HepG2 (cell line): ENCODE measurements around the gene EVPLL. TPM values are rescaled to one million over a fixed set of nuclear protein-coding genes. Genes with fewer than 3 reads are reported as not detected.
A peak's percentile ranks its signal among the peaks of the same experiment; 100 is the strongest.
"Not testable (repeated sequence)": the region's sequence is repeated elsewhere in the genome, so short reads cannot be mapped to it uniquely, and the experiment has no call there.

Experiments
- ATAC-seq: fragments of 200-7000 bp; cut with Tn5 transposase; 3 replicates; pipeline ENCODE4 v1.9.1; 2020; ENCODE audit warnings: mild to moderate bottlenecking, moderate library complexity
- BruUV-seq: library from RNA; stranded (reverse); fragments of 400-500 nt; replicated peaks from 2 replicates; lab custom pipeline; 2021; lab: Mats Ljungman, UMichigan
- CTCF ChIA-PET: fragments of 300-600 bp; formaldehyde crosslinking; extraction: SDS; loops from one replicate; lab custom pipeline; 2021; ENCODE audit warnings: low total read pairs, inconsistent platforms, low intra/inter-chr PET ratio; lab: Yijun Ruan, JAX
- POLR2A ChIA-PET: fragments of 350-600 bp; sonication (Branson Sonifier 250); formaldehyde crosslinking; loops from one replicate; lab custom pipeline; 2020; ENCODE audit warnings: antibody characterized with exemption, inconsistent platforms; lab: Yijun Ruan, JAX
- DNase-seq: peaks from one replicate; pipeline ENCODE4 v3.0.0-alpha.2; 2015; ENCODE audit warnings: low spot score
- FAIRE-seq: peaks from 3 replicates; lab custom pipeline; 2011; peaks lifted over from hg19 to GRCh38; lab: Jason Lieb, UNC
- H2AFZ ChIP-seq: one replicate; pipeline ENCODE4 v1.6.1; 2011; ENCODE audit warnings: low read length, inconsistent platforms
- H3K27ac ChIP-seq: fragments of 300-600 bp; 3 replicates; pipeline ENCODE4 v1.8.0; 2011; ENCODE audit warnings: mixed run types, mild to moderate bottlenecking, mixed read lengths, low read length, inconsistent platforms; ENCODE audit not compliant: insufficient read depth; ENCODE audit errors: extremely low read length
- H3K27me3 ChIP-seq, 2 experiments: fragments of 200-600 bp in 1 of 2; 2 replicates in 1 of 2; 3 replicates in 1 of 2; pipeline versions ENCODE4 v1.6.0 to v1.8.0; 2011; ENCODE audit warnings: low read length in 2 of 2, mild to moderate bottlenecking in 2 of 2, moderate library complexity in 2 of 2, inconsistent platforms in 1 of 2; ENCODE audit not compliant: insufficient read depth in 2 of 2, control insufficient read depth in 1 of 2
- H3K36me3 ChIP-seq, 2 experiments: fragments of 200-600 bp in 1 of 2; replicated peaks in 1 of 2; 2 replicates in 1 of 2; 3 replicates in 1 of 2; pipeline versions ENCODE4 v1.5.1 to v1.8.0; 2011; ENCODE audit warnings: low read length in 2 of 2, inconsistent platforms in 1 of 2; ENCODE audit not compliant: insufficient read depth in 2 of 2, control insufficient read depth in 1 of 2
- H3K4me1 ChIP-seq: 2 replicates; pipeline ENCODE4 v1.5.1; 2012; ENCODE audit warnings: low read length, inconsistent platforms; ENCODE audit not compliant: insufficient read depth
- H3K4me2 ChIP-seq: 2 replicates; pipeline ENCODE4 v1.6.0; 2011; ENCODE audit warnings: low read depth, low read length, inconsistent platforms
- H3K4me3 ChIP-seq, 3 experiments: fragments of 200-600 bp in 1 of 3; sonication (generic), shearing (Covaris generic) in 1 of 3; replicated peaks in 1 of 3; 2 replicates each; pipeline ENCODE4 v1.5.1; 2011 to 2016; ENCODE audit warnings: low read length in 3 of 3, inconsistent platforms in 2 of 3, low read depth in 2 of 3, mild to moderate bottlenecking in 2 of 3, control low read depth in 1 of 3, mixed read lengths in 1 of 3; ENCODE audit not compliant: insufficient read depth in 1 of 3
- H3K79me2 ChIP-seq: one replicate; pipeline ENCODE4 v1.6.1; 2011; ENCODE audit warnings: low read length, inconsistent platforms; ENCODE audit not compliant: insufficient read depth
- H3K9ac ChIP-seq: 2 replicates; pipeline ENCODE4 v1.6.0; 2011; ENCODE audit warnings: mild to moderate bottlenecking, low read depth, low read length, inconsistent platforms; ENCODE audit not compliant: insufficient read depth
- H3K9me3 ChIP-seq: 2 replicates; pipeline ENCODE4 v1.5.1; 2012; ENCODE audit warnings: mild to moderate bottlenecking, low read length
- H4K20me1 ChIP-seq: 2 replicates; pipeline ENCODE4 v1.6.0; 2011; ENCODE audit warnings: inconsistent platforms, mild to moderate bottlenecking, low read length, moderate library complexity; ENCODE audit not compliant: insufficient read depth
- HDAC2 ChIP-seq: sonication (generic); formaldehyde crosslinking; IDR thresholded peaks from 2 replicates; pipeline ENCODE4 v1.4.0; 2020; ENCODE audit warnings: missing genetic modification reagents
- KLF11 ChIP-seq: IDR thresholded peaks from 2 replicates; pipeline ENCODE4 v1.6.1; 2016; ENCODE audit warnings: missing compliant biosample characterization
- ZNF10 ChIP-seq: sonication (generic); formaldehyde crosslinking; IDR thresholded peaks from 2 replicates; pipeline ENCODE4 v1.4.0; 2020; ENCODE audit warnings: mild to moderate bottlenecking, low read depth, missing genetic modification reagents, borderline replicate concordance
- ZNF34 ChIP-seq: sonication (generic); formaldehyde crosslinking; IDR thresholded peaks from 2 replicates; pipeline ENCODE4 v1.4.0; 2020; ENCODE audit warnings: mild to moderate bottlenecking, missing genetic modification reagents, borderline replicate concordance
- ZNF460 ChIP-seq: sonication (generic); formaldehyde crosslinking; IDR thresholded peaks from 2 replicates; pipeline ENCODE4 v1.5.1; 2020; ENCODE audit warnings: missing genetic modification reagents, mild to moderate bottlenecking, borderline replicate concordance
- WGBS: methylation state at CpG from one replicate; pipeline ENCODE4 v1.1.6; 2017; ENCODE audit warnings: low lambda C conversion rate; 5-methylcytosine and 5-hydroxymethylcytosine counted together
- in situ Hi-C: cut with HindIII; loops from 2 replicates; pipeline ENCODE4 v1.10.0; 2017; ENCODE audit warnings: low pct_unique_long_range_greater_than_20kb; ENCODE audit not compliant: extremely low pct_ligation_motif_present
- intact Hi-C: fragments of 100-400 bp; cut with micrococcal nuclease; formaldehyde crosslinking; loops from one replicate; pipeline ENCODE4 v1.10.0; 2022; ENCODE audit not compliant: unreplicated experiment
- polyA plus RNA-seq, 8 experiments: library from polyadenylated mRNA; depleted of rRNA in 3 of 8; stranded (reverse) in 7 of 8; unstranded in 1 of 8; fragments of >200 nt; fragmentation: Illumina TruSeq in 4 of 8; extraction: Trizol in 4 of 8; gene quantifications; 2 replicates each; pipeline versions ENCODE4 v1.2.1 to v1.2.3, GENCODE V29; 2011 to 2016; ENCODE audit warnings: low read depth in 4 of 8, missing spikeins in 1 of 8, mixed read lengths in 1 of 8; ENCODE audit not compliant: insufficient read depth in 1 of 8
- total RNA-seq, 5 experiments: library from RNA; depleted of rRNA; stranded (reverse); fragments of >200 nt; fragmentation: Illumina TruSeq; extraction: Trizol; gene quantifications; 2 replicates each; pipeline ENCODE4 v1.2.3, GENCODE V29; 2016; ENCODE audit warnings: low read depth in 1 of 5

EVPLL gene
- total and polyA plus RNA-seq, 2 of the 13 experiments (the other 11 are each of a cell fraction or from before 2014, with no cell fraction given), result 0.07 TPM; not detected in 1

DNA sequence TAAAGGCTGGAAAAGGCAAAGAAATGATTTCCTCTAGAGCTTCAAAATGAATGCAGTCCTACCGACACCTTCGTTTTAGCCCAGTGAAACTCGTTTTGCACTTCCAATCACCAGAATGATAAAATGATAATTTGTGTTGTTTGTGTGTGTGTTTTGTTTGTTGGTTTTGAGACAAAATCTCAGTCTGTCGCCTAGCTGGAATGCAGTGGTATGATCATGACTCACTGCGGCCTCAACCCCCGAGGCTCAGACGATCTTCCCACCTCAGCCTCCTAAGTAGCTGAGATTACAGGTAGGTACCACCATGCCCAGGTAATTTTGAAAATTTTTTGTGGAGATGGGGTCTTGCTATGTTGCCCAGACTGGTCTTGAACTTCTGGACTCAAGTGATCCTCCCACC lies 3.4 kb upstream of the EVPLL start (continued):
- TF ChIP-seq KLF11 (CRISPR knock-in tag), result no peak
- no peak for TF ChIP-seq ZNF34 (CRISPR knock-in tag)
- no peak for TF ChIP-seq ZNF460 (CRISPR knock-in tag)
- TF ChIP-seq HDAC2, result no peak

DNA sequence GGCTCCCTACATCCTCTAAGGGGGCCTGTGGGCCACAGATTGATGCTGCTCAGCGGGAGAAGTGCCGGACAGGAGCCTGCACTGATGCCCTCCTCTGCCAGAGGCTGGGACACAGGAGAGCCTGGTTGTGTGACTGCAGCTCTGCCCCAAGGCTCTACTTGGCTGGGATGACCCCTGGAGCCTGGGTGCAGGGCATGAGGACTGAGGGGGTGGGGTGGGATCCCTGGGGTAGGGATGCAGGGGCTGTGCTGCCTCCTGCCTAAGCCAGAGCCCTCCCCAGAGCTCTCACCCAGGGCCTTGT lies 577 bp downstream of the EVPLL start:
- ChIA-PET CTCF (interaction anchor here (1.6 kb wide), 1 partner anchor 130 kb away, joined by 3 read pairs; no protein-coding TSS in a partner anchor), POLR2A (interaction anchor here (2.0 kb wide), 1 partner anchor 15 kb away, joined by 5 read pairs; the partner anchor contains the start of gene SHMT1)
- no peak overlapping the region; a peak in 1 of 6 replicates for H3K4me3 ChIP-seq
- peaks cover 17% of the 10 kb centered on the region for H3K4me1 ChIP-seq
- TF ChIP-seq ZNF10 (CRISPR knock-in tag), result no peak
- TF ChIP-seq, all 625 proteins: peak for 0
- peak overlapping the region; percentile 78; the same call in 1 of the 2 replicates for H3K4me2 ChIP-seq
- in situ Hi-C loops, result no loop called here
- peaks cover 0 to 4% of the 10 kb centered on the region in 2 experiments; a peak in 3 of 5 replicates for H3K27me3 ChIP-seq
- H3K9me3 ChIP-seq, result peaks cover 6% of the 10 kb centered on the region
- no peak; the same call in 2 of the 3 replicates for ATAC-seq
- H3K36me3 ChIP-seq, result no peaks in the 10 kb centered on the region
- no peaks in the 10 kb centered on the region for H3K79me2 ChIP-seq
- no peak overlapping the region for H3K27ac ChIP-seq
- H4K20me1 ChIP-seq, result no peaks in the 10 kb centered on the region
- H3K9ac ChIP-seq, result no peak overlapping the region
- FAIRE-seq, result no peak
- intact Hi-C loops, result no loop called here
- H2AFZ ChIP-seq, result no peak overlapping the region
- no CpG with 5 or more reads among the region's 2 CpGs for WGBS
- no TSS peak for BruUV-seq
- DNase-seq, result no peak

DNA sequence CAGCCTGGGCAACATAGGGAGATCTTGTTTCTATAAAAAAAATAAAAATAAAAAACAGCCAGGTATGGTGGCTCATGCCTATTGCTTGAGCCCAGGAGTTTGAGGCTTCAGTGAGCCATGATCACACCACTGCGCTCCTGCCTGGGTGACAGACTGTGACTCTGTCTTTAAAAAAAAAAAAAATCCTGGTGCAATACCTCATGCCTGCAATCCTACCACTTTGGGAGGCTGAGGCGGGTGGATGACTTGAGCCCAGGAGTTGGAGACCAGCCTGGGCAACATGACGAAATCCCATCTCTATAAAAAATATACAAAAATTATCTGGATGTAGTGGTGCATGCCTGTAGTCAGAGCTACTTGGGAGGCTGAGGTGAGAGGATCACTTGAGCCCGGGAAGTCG lies 1.0 kb downstream of the EVPLL start:
- H2AFZ ChIP-seq, BruUV-seq, ATAC-seq, H3K79me2 ChIP-seq, H3K36me3 ChIP-seq, H3K9ac ChIP-seq, FAIRE-seq, DNase-seq, H4K20me1 ChIP-seq, H3K4me2 ChIP-seq, H3K27me3 ChIP-seq, intact Hi-C loops, H3K9me3 ChIP-seq, in situ Hi-C loops, H3K4me3 ChIP-seq, H3K27ac ChIP-seq: not testable (repeated sequence)
- ChIA-PET POLR2A (interaction anchor here (2.0 kb wide), 1 partner anchor 16 kb away, joined by 5 read pairs; the partner anchor contains the start of gene SHMT1), CTCF (interaction anchor here (1.6 kb wide), 1 partner anchor 130 kb away, joined by 3 read pairs; no protein-coding TSS in a partner anchor)
- peaks cover 17% of the 10 kb centered on the region for H3K4me1 ChIP-seq
- WGBS, result 74% methylated on average over 5 of the region's 5 CpGs
